GM19468 (cell line): ENCODE results near the gene CDH13.

Experiments
- ATAC-seq: cut with Tn5 transposase; IDR thresholded peaks from one replicate; pipeline ENCODE4 v1.9.1; 2021; ENCODE audit warnings: mild to moderate bottlenecking, moderate library complexity, moderate number of reproducible peaks; ENCODE audit not compliant: unreplicated experiment; ENCODE audit errors: extremely low read depth

Gene CDH13

DNA sequence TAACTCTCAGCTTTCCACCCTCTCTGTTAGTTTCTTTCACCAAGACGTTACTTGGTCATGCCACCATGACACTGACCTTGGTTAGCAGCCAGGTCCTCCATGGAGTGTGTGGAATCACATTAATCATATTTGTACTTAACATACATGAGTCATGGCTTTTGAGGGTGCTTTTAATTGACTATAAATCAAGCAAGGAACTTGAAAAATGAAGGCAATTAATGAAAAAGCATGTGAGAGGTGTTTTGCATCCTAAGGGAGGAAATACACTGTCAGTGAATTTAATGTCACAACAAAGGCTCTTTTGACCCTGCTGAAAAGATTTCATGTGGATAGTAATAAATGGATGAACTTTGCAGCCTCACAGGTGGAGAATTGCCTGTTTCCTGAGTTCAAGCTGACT lies 240.7 kb downstream of the CDH13 start:
- no peak for ATAC-seq

DNA sequence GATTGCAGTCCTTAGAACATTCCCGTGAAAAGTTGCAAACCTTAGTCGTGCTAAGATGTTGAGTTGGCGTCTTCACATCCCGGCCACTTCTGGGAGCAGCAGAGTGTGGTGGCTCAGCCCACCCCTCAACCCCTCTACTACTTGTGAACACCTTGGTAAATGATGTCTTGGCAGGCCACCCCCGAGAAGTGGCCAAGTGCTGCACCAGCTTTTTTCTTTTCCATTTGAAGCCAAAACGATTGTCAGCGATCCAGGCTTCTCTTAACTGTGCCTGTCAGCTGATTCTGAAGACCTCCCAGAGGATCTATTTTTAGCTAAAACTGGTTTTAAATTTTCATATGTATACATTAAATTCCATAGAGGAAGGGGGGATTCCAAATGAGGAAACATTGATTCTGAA lies 247.5 kb downstream of the CDH13 start:
- ATAC-seq: no peak

GRCh38 chr16:82874672-82875071 lies 247.9 kb downstream of the CDH13 start:
- ATAC-seq: no peak

DNA sequence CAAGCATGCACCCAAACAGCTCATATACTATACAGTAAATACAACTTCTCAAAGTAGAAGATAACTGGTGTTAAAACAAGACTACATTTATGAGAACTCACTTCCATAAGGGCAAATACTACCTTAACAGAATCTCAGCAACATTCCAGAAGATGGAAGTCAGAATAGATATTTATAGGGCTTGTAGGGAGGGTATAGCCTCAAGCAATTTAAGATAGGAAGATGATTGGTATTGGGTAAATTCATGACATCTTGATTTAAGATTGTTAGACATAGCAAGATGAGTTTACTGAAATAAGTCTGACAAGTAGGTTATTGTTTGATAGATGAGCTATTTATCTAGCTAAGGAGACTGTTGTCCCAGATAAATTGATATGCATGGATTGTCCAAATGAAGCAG lies 250.2 kb downstream of the CDH13 start:
- ATAC-seq: no peak

GRCh38 chr16:82878466-82878865 lies 251.7 kb downstream of the CDH13 start:
- no peak for ATAC-seq

DNA sequence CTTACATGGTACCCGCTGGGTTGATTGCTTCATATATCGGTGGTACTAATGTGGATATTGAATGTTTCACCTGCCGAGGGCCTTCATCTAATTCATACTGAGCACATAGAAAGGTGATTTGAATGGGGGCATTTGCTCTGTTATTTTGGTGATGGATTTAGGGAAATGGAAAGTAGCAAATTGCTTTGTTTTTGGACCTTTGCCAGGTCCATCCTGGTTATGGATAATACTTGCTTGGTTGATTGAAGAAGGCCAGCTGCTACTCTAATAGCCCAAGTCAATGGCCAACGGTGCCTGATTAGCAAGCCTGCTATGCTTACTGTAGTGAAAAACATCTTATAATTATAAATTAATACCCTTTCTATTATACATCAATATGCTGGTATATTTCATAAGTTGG lies 253.6 kb downstream of the CDH13 start:
- ATAC-seq: no peak

GRCh38 chr16:82881516-82881915 lies 254.7 kb downstream of the CDH13 start:
- no peak for ATAC-seq

DNA sequence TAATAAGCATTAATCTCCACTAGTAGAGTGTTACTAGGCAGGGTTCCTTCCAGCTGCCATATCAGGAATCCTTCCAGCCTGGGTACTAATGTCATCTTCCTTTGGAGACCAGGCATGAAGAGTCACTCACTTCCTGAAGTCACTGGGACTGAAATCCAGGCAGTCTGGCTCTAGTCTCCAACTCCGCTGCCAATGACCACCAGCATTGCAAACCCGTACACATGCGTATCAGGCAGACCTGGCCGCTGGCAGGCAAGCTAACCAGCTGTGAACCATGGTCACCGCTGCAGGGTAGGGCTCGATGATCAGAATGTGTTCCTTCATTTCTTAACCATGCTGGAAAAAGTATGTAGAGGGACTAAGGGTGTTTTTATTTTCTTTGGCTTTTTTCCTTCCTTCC lies 255.5 kb downstream of the CDH13 start:
- ATAC-seq: no peak

- no peak for ATAC-seq
Observed at GRCh38 chr16:82882982-82883835, 256.4 kb downstream of the CDH13 start.

- ATAC-seq: no peak
Observed at GRCh38 chr16:82884320-82884898, 257.6 kb downstream of the CDH13 start.

- no peak for ATAC-seq
Observed at GRCh38 chr16:82886146-82886545, 259.4 kb downstream of the CDH13 start.

- ATAC-seq: no peak
Observed at GRCh38 chr16:82888591-82889001, 261.8 kb downstream of the CDH13 start.

- ATAC-seq: no peak
Observed at GRCh38 chr16:82891424-82891823, 264.7 kb downstream of the CDH13 start.

GRCh38 chr16:82891918-82892317 lies 265.1 kb downstream of the CDH13 start:
- no peak for ATAC-seq

DNA sequence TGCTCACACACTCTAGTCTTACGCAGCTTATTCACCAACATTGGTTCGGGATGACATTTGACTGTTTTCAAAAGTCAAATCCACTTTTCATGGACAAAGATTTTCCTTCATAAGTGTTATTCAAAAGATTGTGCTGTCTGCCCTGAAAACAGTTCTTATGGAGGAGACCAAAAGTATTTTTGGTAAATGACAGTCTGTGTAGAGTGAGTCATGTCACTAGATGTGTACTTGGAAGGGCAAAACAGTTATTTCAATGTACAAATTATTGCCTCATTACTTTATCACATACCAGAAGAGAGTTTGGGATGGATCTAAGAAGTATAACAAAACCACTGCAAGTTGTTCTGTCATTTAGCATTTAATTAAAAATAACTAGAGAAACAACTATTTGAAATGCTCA lies 265.6 kb downstream of the CDH13 start:
- no peak for ATAC-seq

GRCh38 chr16:82895843-82896242 lies 269.1 kb downstream of the CDH13 start:
- ATAC-seq: no peak

GRCh38 chr16:82899006-82899405 lies 272.2 kb downstream of the CDH13 start:
- ATAC-seq: no peak

GRCh38 chr16:82899731-82900450 lies 273.1 kb downstream of the CDH13 start:
- ATAC-seq: no peak

DNA sequence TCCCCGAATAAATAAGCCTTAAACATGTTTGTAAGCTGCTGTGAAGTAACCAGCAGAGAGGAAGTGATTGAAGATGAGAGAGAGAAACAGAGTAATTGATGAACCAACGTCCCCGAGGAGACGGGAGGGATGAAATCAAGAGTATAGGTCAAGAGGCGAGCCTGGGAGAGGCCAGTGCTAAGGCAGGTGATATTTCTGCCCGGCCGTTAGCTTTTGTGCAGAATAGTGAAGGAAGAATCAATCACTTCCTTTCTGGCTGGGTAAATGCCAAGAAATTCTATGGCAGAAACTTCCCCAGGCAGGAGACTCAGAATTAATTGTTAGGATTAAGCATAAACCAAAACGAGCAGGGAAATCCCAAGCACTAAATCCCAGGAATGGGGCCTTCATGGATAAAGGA lies 273.8 kb downstream of the CDH13 start:
- ATAC-seq: no peak

DNA sequence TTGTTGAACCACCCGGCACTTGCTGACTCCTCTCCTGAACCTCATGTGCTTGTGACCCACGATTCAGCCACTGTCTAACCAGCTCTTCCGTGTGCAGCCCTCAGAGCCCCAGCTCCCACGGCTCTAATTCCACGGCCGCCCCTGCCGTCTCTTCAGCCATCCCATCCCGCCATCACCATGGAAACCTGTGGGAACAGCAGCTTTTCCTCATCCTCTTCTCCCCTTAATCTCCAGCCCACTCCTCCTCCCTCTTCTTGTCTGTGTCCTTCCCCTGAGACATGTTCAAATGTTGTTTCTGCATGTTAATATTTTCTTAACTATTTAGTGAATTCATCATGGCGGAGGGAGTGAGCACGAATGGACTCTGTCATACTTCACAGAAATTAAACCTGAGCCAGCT lies 285.2 kb downstream of the CDH13 start:
- ATAC-seq: no peak

GRCh38 chr16:82915139-82915824 lies 288.5 kb downstream of the CDH13 start:
- ATAC-seq: no peak
